NCI-H345 (cell line): ENCODE measurements around the gene GRIK1.

Experiments
- DNase-seq: peaks from one replicate; lab custom pipeline; 2025; lab: John Stamatoyannopoulos, UW

The GRIK1 gene

DNA sequence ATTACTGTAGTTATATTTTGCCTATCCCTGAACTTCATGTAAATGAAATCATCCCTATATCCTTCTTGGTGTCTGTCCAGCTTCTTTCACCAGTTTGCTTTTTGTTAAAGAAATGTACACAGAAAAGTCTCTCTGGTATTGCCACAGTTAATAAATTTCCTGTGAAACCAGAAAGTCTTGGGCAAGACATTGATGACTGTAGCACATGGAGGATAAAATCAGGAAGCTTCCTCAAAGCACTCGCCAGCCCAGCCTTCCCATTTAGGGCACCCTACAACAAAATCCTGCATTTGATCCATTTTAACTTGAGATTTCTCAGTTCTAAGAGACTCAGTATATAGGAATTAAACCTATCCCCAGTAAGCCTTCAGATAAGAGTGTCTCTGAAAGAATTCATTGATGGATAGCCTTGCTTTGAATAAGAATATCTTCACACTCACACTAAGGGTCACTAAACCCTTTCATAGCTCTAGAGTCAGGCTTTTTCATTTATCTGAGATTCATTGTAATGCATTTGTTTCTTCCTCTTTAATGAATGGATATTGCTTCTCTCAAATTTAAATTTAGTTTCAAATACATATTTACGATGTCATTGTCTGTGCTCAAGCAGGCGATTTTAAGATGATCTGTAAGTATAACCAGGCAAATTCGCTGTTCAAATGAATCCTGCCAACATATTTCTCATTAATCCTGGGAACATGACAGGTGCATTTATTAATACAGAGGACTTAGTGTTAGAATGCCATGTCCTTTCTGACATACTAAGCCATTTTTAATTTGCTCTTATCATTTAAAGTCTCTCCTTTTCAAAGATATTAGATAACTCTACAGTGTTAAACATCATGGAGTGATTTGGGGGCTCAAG lies 153.1 kb downstream of the GRIK1 start:
- DNase-seq: no peak

DNA sequence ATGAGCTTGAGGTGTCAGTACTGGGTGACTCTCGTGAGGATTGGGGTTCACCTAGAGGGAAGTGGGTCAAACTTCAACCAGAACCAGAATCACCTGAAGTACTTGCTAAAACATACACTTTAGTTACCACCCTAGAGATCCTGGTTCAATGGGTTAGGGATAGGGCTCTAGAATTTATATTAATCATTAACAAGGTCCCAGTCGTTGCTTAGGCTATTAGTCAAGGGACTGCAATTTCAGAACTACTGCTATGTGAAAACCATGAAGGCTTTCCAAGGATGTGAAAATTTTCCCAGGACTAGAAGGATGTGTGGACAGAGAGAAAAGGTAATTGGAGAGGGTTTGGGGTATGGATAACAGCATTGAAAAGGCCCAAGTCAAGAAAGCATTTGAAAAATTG lies 162.6 kb downstream of the GRIK1 start:
- DNase-seq: no peak

DNA sequence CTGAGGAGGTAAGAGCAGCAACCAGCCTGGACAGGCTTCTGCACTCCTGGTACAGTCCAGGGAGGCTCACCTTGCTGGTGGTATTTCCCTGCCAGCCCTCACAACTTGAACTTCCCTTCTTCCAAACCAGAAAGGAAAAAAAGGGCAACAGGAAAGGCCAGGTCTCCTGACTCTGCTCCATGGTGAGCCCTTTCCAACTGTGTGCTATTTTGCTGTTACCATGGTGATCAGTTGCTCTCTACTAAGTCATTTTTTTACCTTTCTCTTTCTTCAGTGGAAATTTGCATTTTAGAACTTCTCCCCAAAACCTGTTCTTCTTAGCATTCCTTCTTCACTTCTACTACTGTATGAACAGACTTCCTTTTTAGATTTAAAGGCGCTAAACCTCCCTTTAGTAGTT lies 164.3 kb downstream of the GRIK1 start:
- no peak for DNase-seq

DNA sequence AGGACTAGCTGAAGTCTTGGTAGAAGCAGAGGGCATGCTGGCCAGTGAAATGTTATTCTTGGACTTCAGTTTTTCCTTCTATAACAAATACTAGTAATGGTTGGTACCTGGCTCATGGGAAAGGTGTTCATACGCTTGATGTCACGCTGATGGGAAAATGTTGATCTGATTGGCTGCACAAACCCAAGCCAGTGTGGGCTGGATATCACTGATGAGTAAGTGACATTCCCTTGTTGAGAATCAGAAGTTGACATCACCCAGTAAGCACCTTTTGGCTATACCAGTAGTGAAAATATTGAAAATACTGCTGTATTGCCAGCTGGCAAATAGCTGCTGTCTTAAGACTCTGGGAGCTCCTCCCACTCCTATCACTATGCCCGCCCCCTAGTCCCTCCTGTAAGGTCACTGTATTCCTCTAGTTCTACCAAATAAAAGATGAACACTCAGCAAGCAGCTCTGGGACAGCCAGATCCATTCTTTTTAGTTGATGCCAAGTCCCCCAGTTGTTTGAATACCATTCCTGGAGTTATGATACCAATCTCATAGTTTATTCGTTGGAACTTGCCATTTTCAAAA lies 168.2 kb downstream of the GRIK1 start:
- no peak for DNase-seq

DNA sequence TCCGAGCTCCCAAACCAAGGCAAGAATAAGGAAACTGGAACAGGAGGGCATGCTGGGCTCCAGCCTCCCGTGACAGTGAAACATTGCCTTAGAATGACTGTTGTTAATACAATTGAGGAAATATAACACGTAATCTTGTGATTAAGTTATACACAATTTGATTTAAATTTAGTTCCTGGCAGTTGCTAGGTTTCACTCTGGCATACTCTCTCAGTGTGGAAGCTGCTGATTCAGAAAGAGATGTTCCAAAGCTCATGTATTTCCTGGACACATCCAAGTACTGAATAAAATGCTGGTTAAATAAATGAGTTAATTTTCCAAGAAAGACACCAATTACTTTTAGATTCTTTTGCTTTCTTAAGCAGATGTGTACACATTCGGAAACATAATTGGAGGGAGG lies 176.1 kb downstream of the GRIK1 start:
- no peak for DNase-seq

- DNase-seq: no peak
Measured at GRCh38 chr21:29762570-29763082, 177.2 kb downstream of the GRIK1 start.

DNA sequence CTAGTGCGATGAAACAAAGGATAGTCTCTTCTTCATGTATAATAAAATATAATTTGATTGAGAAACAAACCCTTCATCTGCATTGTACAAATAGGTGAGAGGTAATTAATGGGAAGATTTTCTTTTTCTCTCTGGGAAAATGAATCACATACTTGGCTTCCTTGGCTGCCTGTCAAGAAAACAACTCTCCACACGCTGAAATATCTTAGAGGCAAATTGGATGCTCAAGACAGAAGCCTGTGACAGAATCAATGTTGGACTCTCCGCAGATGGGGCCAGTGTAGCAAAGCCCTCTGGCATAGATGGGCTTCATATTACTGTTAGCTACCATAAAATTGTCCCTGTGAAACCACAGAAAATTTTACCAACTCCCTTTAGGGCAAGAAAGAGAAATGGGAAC lies 186.6 kb downstream of the GRIK1 start:
- DNase-seq: no peak

DNA sequence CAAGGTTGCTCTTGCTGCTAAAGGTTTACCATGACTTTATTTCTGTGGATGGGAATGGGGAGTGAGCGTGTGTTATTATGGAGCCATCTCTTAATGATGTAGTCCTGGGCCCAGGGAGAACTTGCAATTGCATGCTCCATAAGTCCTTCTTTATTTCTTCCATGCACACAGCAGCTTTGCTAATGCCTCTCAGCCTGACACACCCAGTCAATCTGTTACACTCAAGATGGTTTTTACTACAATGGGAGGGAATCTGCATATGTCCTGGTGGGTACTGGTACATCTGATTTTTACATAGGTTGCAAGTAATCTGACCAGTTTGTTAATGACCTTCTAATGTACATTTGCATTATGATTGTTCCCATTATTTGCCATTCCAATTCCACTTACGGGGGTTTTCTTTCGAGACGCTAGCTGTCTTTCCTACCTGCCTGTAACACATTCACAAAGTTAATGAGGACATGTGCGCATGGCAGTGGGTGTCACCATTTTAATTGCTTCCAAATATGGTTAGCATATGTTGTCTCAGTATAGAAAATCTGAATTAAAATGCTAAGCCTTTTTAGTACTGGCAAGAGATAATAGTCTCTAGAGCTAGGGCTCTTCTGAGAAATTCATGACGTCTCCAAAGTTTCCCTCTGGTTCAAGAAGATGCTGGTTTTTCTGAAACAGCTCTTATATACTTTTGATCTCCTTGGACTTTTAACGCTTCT lies 188.2 kb downstream of the GRIK1 start:
- no peak for DNase-seq

DNA sequence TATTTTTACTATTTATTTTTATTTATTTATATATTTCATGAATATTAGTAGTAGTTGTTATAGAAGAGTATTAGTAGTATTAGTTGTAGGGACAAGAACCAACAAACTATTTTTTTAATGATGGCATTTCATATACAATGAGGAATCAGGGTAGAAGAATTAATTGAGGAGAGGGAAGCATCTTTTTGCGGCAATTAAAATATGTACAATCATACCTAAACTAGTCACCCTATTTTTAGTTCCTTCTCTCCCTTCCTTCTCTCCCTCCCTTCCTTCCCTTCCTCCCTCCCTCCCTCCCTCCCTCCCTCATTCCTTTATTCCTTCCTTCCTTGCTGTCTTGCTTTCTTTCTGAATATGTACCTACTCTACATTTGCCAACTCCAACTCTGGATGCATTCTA lies 189.8 kb downstream of the GRIK1 start:
- DNase-seq: no peak

- DNase-seq: no peak
Measured at GRCh38 chr21:29749223-29749622, 190.6 kb downstream of the GRIK1 start.

- no peak for DNase-seq
Measured at GRCh38 chr21:29748391-29749167, 191.2 kb downstream of the GRIK1 start.

DNA sequence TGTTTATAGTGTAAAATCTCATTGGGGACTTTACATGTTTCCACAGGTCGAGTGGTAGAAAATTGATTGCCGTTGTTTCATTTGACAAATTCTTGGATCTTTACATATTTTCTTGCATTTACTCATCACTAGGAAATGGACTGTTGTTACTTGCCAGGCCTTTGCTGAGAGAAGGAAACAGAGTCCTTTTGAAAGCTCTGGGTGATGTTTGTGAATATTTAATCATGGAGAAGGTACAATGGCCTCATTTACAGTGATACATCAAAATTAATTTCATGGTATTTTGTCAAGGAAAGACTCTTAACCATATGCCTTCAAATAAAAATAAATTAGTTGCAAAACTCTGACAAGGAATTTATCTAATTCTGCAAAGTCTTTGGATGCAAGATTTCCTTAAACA lies 198.0 kb downstream of the GRIK1 start:
- no peak for DNase-seq

GRCh38 chr21:29739176-29739575 lies 200.6 kb downstream of the GRIK1 start:
- no peak for DNase-seq

DNA sequence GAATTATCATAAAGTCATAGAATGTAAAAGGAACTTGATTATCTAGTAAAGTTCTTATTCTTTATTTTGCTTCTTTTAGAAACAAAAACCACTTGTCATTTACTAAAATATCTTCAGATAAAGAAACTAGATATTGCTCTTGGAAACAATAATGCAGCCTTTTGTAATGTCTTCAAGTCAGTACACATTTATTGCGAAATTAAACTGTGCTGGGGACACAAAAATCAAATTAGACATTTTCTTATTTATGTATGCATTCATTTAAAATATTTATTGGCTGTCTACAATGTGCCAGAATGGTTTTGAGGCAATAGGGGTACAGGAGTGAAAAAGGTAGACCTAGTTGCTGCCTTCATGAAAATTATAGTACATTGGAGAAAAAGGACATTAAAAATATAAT lies 201.1 kb downstream of the GRIK1 start:
- no peak for DNase-seq

GRCh38 chr21:29737186-29737585 lies 202.6 kb downstream of the GRIK1 start:
- no peak for DNase-seq

DNA sequence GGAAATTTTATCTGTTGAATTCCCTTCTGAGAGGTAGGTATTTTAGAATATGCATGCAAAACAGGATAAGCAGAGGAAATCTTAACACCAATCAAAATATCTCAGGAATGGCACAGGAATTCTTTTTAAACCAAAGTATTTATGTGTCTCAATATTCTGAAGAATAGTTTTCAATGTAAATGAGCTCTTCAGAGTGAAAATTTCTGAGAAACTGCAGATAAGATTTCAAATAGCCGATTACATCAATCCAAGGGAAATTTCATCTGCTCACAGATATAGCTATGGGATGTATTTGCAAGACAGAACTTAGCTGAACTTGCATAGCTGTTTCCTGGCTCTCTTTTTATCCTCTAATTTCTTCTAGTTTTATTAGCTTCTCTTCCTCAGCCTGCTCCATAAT lies 209.5 kb downstream of the GRIK1 start:
- no peak for DNase-seq

- no peak for DNase-seq
Measured at GRCh38 chr21:29726044-29726443, 213.8 kb downstream of the GRIK1 start.

DNA sequence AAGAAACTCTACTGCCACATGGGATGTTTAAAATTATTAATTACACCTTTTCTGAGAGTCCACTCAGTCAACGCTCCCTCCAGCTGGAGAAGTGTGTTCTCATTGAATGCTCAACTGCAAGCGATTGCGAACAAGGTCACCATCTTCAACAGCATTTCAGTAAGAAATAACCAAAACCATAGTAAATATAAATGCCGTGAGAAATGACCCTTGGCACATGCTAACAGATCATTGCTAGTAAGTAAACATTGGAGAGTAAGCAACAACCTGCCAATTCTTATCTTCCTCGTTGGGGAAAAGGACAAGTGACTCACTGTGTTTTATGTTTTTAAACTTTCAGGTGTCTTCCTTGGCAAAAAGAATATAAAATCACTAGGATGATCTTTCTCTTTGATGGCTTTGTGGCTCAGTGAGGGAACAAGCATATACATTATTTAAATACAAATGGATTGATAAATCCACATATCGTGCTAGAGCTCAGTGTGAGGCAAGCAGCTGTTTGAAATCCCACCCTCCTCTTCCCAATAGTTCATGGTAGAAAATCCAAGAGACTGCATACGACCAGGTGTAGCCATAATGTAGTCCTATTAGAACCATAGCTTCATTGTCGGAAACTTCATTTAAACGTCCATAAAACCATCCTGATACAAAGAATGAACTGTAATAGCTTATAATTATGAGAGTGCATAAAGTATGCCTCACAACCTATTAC lies 214.6 kb downstream of the GRIK1 start:
- DNase-seq: no peak

DNA sequence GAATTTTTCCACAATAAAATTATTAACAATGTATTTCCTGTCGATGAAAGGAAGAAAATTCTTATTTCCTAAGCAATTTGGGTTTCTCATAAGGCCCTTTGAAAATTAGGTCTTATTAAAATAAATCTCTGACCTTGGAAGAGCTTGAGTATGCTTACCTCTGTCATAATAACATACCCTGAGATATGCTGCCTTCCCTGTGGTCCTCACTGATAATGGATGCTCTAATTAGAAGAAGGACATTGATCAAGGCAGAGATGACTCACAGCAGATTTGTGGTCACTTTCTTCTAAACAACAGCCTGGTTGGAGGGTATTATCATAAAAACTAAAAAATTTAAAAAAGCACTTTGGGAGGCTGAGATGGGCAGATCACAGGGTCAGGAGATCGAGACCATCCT lies 217.8 kb downstream of the GRIK1 start:
- no peak for DNase-seq

DNA sequence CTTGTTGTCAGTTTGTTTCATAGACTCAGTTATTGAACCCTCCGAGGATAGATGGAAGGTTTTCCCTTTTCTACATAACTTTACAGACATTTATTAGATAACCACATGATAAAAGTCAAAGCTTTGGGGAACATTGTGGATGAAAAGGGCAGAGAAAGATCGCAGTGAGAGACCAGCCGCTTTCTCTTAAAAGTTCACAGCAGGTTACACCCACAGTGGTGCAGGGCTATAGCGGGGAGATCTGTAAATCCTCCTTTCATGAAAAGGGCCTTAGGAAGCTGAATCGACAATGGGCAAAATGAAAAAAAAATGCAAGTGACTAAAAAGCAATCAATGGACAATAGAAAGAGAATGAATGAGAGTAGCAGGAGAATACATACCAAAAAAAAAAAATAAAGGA lies 218.6 kb downstream of the GRIK1 start:
- no peak for DNase-seq

- DNase-seq: no peak
Measured at GRCh38 chr21:29719521-29719920, 220.3 kb downstream of the GRIK1 start.
